Measurements from ENCODE around the gene ZNF248. TPM values are rescaled to one million over a fixed set of nuclear protein-coding genes. Genes with fewer than 3 reads are reported as not detected.

Gene ZNF248
- total RNA-seq, 1 donor from 2014 or later = 14.3 TPM

DNA sequence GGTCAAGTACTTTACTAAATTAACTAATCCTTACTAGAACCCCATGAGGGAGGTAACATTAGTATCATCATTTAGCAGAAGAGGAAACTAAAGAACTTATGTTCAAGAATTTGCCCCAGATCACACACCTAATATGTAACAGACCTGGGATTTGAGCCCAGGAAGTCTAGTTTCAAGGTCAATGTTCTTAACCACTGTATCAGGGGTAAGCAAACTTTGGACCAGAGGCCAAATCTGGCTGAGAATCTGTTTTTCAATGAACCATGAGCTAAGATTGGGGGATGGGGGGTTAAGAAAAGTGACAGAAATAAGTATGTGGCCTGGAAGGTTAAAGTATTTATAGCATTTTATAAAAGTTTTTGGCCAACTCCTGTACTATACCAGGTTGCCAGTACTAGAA, 95.1 kb downstream of the ZNF248 start:
- Histone ChIP-seq H3K4me3 (no peak overlapping the region), H3K4me1 (no peaks in the 10 kb centered on the region), H3K9me3 (peaks cover 5% of the 10 kb centered on the region), H3K27me3 (ENCODE audit: low read depth) (no peaks in the 10 kb centered on the region), H3K36me3 (no peaks in the 10 kb centered on the region), H3K27ac (no peak overlapping the region)
- TF ChIP-seq, protein P1, sequence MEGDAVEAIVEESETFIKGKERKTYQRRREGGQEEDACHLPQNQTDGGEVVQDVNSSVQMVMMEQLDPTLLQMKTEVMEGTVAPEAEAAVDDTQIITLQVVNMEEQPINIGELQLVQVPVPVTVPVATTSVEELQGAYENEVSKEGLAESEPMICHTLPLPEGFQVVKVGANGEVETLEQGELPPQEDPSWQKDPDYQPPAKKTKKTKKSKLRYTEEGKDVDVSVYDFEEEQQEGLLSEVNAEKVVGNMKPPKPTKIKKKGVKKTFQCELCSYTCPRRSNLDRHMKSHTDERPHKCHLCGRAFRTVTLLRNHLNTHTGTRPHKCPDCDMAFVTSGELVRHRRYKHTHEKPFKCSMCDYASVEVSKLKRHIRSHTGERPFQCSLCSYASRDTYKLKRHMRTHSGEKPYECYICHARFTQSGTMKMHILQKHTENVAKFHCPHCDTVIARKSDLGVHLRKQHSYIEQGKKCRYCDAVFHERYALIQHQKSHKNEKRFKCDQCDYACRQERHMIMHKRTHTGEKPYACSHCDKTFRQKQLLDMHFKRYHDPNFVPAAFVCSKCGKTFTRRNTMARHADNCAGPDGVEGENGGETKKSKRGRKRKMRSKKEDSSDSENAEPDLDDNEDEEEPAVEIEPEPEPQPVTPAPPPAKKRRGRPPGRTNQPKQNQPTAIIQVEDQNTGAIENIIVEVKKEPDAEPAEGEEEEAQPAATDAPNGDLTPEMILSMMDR (IDR thresholded peaks at IDR 0.05) = no peak
- ATAC-seq (no peak), DNase-seq (no peak)
- intact Hi-C loops (cut with DNase I) = no loop called here

DNA sequence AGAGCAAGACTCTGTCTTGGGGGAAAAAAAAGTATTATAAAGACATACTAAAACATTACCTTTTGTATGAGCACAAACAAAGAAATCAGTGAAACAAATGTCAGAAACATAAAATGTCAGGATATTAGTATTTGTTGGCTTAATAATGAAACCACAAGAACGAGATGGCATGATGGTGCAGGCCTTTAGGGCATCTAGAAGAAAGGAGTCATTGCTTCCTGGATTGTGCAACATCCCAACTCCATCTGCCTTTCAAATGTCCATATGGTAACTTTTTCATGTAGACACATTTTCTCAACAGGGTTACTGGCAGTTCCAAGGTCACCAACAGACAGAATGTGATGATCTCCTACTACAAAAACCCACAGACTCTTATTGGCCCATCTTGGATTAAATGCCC, 96.6 kb downstream of the ZNF248 start:
- intact Hi-C loops (cut with DNase I) = no loop called here
- Histone ChIP-seq H3K4me1 (no peaks in the 10 kb centered on the region), H3K27me3 (ENCODE audit: low read depth) (no peaks in the 10 kb centered on the region), H3K36me3 (no peaks in the 10 kb centered on the region), H3K27ac (no peak overlapping the region), H3K4me3 (no peak overlapping the region), H3K9me3 (peaks cover 5% of the 10 kb centered on the region)
- TF ChIP-seq, protein P1 (IDR thresholded peaks at IDR 0.05) = no peak
- no peak for DNase-seq
- ATAC-seq = no peak

DNA sequence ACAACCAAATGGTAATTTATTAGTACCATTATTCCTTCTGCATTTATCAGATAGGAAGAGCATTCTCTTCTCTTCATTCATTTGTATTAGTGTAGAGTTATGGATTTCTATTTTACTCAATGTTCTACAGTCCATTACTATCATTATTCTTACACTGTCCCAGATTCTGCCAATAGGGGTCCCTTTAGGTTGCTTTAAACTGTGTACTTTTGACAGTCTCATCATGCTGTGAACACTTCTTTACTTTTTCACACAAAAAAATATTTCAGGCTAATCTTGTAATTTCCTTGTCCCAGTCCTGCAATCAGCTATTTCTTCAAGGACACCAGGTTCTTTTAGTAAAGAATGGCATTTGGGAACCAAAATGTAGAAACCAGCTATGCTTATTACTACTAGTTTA, 99.3 kb downstream of the ZNF248 start:
- ATAC-seq = no peak
- no peaks in the 10 kb centered on the region for H3K36me3 ChIP-seq
- intact Hi-C loops (cut with DNase I) = no loop called here

DNA sequence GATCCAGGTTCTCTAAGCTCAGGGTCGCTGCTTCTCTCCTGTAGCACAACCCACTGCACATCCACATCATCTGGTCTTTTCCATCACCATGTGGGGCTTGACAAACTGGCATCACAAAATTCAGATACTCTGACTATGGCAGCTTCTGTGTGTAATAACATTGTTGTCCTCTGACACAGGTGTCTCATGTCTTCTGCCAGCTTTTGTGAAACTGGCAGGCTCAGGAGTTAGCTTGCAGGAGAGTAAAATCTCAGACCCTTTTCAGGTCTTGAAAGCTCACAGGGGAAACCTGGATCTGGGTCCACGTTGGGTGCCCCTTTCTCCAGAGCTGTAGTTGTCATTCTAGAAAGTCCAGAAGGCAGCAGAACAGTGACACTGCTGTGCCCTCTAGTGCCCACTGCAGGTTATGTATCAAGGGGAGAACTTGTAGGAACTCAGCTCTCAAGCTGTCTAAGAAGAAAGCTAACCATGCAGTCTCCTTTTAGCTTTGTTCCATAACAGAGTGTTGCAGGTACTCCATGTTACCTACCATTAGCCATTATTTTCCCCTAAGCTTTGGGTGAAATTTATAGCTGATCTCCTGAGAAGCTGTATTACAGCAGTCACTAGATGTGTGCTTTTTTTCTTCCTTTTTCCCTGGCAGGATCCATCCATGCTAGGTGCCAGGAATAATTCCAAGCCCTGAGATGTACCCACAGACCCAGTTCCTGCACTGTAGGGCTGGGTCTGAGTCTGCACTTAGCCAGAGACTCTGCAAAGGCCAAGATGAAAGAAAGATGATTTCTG, 102.7 kb downstream of the ZNF248 start:
- intact Hi-C loops (cut with DNase I) = no loop called here
- peak; percentile 63 to 74 for ATAC-seq
- Histone ChIP-seq H3K36me3 (no peaks in the 10 kb centered on the region), H3K9me3 (peaks cover 5% of the 10 kb centered on the region), H3K27ac (no peak overlapping the region), H3K4me1 (no peaks in the 10 kb centered on the region), H3K27me3 (ENCODE audit: low read depth) (no peaks in the 10 kb centered on the region), H3K4me3 (no peak overlapping the region)
- TF ChIP-seq, protein P1 (IDR thresholded peaks at IDR 0.05) = peak; percentile 46
- no peak for DNase-seq

More for the DNA sequence above, 99.3 kb downstream of the ZNF248 start:
- DNase-seq = no peak
- Histone ChIP-seq H3K27ac (no peak overlapping the region), H3K9me3 (peaks cover 5% of the 10 kb centered on the region), H3K4me1 (no peaks in the 10 kb centered on the region), H3K4me3 (no peak overlapping the region), H3K27me3 (ENCODE audit: low read depth) (no peaks in the 10 kb centered on the region)
- TF ChIP-seq, protein P1 (IDR thresholded peaks at IDR 0.05) = no peak

DNA sequence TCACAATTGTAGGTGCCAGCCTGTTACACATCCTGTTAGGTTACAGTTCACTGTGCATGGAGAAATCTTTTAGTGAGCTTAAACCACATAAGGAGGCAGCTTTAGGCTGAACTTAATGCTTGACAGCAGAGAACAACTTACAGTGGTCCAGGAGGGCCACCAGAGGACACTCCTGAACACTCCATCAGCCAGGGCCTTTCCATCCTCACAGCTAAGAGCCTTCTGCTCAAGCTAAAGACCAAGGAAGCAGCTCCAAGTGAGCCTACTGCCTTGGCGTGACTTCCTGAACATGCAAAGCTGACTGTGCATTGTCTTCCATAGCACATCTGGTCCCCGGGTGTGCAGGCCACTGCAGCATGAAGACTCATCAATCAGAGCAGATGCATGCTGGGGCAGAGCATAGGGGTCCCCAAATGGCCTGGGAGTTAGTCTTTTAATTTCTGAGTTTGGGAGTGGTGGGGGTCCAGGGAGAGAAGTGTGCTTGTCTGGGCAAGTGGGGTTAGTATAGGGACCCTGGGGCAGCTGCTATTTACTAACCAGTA, 105.0 kb downstream of the ZNF248 start:
- no peak overlapping the region for H3K27ac ChIP-seq
- H3K36me3 ChIP-seq = no peaks in the 10 kb centered on the region
- no peaks in the 10 kb centered on the region for H3K4me1 ChIP-seq
- DNase-seq (no peak), ATAC-seq (no peak)
- TF ChIP-seq, protein P1 (IDR thresholded peaks at IDR 0.05) = no peak
- H3K9me3 ChIP-seq = peaks cover 5% of the 10 kb centered on the region
- H3K27me3 ChIP-seq (ENCODE audit: low read depth) = no peaks in the 10 kb centered on the region
- no peak overlapping the region for H3K4me3 ChIP-seq
- intact Hi-C loops (cut with DNase I) = no loop called here

Data from lower lobe of right lung (tissue), 2 donors.